ENCODE measurements around the gene GSE1. TPM values are rescaled to one million over a fixed set of nuclear protein-coding genes. Genes with fewer than 3 reads are reported as not detected.

The GSE1 gene
- total and polyA plus RNA-seq, 9 of the 15 experiments (the other 6 are each of a cell fraction or from before 2014, with no cell fraction given), result 12.2 to 244 (median 57.9) TPM

- TF ChIP-seq, protein P1, sequence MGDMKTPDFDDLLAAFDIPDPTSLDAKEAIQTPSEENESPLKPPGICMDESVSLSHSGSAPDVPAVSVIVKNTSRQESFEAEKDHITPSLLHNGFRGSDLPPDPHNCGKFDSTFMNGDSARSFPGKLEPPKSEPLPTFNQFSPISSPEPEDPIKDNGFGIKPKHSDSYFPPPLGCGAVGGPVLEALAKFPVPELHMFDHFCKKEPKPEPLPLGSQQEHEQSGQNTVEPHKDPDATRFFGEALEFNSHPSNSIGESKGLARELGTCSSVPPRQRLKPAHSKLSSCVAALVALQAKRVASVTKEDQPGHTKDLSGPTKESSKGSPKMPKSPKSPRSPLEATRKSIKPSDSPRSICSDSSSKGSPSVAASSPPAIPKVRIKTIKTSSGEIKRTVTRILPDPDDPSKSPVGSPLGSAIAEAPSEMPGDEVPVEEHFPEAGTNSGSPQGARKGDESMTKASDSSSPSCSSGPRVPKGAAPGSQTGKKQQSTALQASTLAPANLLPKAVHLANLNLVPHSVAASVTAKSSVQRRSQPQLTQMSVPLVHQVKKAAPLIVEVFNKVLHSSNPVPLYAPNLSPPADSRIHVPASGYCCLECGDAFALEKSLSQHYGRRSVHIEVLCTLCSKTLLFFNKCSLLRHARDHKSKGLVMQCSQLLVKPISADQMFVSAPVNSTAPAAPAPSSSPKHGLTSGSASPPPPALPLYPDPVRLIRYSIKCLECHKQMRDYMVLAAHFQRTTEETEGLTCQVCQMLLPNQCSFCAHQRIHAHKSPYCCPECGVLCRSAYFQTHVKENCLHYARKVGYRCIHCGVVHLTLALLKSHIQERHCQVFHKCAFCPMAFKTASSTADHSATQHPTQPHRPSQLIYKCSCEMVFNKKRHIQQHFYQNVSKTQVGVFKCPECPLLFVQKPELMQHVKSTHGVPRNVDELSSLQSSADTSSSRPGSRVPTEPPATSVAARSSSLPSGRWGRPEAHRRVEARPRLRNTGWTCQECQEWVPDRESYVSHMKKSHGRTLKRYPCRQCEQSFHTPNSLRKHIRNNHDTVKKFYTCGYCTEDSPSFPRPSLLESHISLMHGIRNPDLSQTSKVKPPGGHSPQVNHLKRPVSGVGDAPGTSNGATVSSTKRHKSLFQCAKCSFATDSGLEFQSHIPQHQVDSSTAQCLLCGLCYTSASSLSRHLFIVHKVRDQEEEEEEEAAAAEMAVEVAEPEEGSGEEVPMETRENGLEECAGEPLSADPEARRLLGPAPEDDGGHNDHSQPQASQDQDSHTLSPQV (IDR thresholded peaks at IDR 0.05), result 0 out of 2 replicates have a peak, but pooled peaks have one; percentile 44
- no peak for TF ChIP-seq ZNF507 (tag; conservative IDR thresholded peaks at IDR 0.05)
- peak; percentile 81 for TF ChIP-seq RBM22 (IDR thresholded peaks at IDR 0.05; ENCODE audit: low read depth, low read length, poor library complexity, severe bottlenecking)
- peak; percentile 36; the same call in 1 of the 2 replicates for TF ChIP-seq TAL1 (IDR thresholded peaks at IDR 0.05)
- 0 out of 2 replicates have a peak, but pooled peaks have one; percentile 14 for TF ChIP-seq HES1 (IDR thresholded peaks at IDR 0.05; ENCODE audit: low read depth)
- TF ChIP-seq CBX1 (IDR thresholded peaks at IDR 0.05; ENCODE audit: low read depth), result 0 out of 2 replicates have a peak, but pooled peaks have one; percentile 30
- TF ChIP-seq TCF3 (CRISPR knock-in tag; IDR thresholded peaks at IDR 0.05), result 0 out of 2 replicates have a peak, but pooled peaks have one; percentile 28
- peak; percentile 35 for TF ChIP-seq MEIS2 (IDR thresholded peaks at IDR 0.05; ENCODE audit: partially characterized antibody)
- TF ChIP-seq ZBTB7A (IDR thresholded peaks at IDR 0.05; ENCODE audit: borderline replicate concordance, control insufficient read depth, low read depth, low read length), result peak; percentile 73
- no peak for TF ChIP-seq ZNF232 (CRISPR knock-in tag; IDR thresholded peaks at IDR 0.05)
- 0 out of 2 replicates have a peak, but pooled peaks have one; percentile 15 for TF ChIP-seq LEF1 (IDR thresholded peaks at IDR 0.05)
- no peak for TF ChIP-seq KAT8 (IDR thresholded peaks at IDR 0.05; ENCODE audit: low read depth)
- TF ChIP-seq DPF2 (IDR thresholded peaks at IDR 0.05), result 0 out of 2 replicates have a peak, but pooled peaks have one; percentile 31
- TF ChIP-seq MYC (IDR thresholded peaks at IDR 0.05; ENCODE audit: low read depth, low read length), result 0 out of 2 replicates have a peak, but pooled peaks have one; percentile 27
- no peak for TF ChIP-seq MYC (CRISPR knock-in tag; IDR thresholded peaks at IDR 0.05; ENCODE audit: borderline replicate concordance, low read depth)
- TF ChIP-seq ZNF583 (CRISPR knock-in tag; IDR thresholded peaks at IDR 0.05), result 0 out of 2 replicates have a peak, but pooled peaks have one; percentile 10
- peak; percentile 33 for TF ChIP-seq SMARCA4 (IDR thresholded peaks at IDR 0.05)
- TF ChIP-seq HDAC1 (IDR thresholded peaks at IDR 0.05), result no peak
- TF ChIP-seq PTTG1 (tag; IDR thresholded peaks at IDR 0.05; ENCODE audit: low read depth), result no peak
These were observed 24.3 kb upstream of the GSE1 start (continued) for GRCh38 chr16:85588562-85589503.
